Tibial artery (tissue), 4 donors: Measurements from ENCODE around the gene TSPAN32.

Experiments used
- DNase-seq, 2 donors: peaks; one replicate each; pipeline ENCODE4 v3.0.0-alpha.2; 2019
- H3K27ac ChIP-seq, 2 donors: fragments of 200-600 bp; sonication (generic) in 1 of 2; 1 replicate in 1 of 2; 2 replicates in 1 of 2; pipeline ENCODE4 v1.5.1; 2018 to 2019; ENCODE audit warnings: mild to moderate bottlenecking in 1 of 2
- H3K27me3 ChIP-seq, 2 donors: fragments of 200-600 bp; sonication (generic) in 1 of 2; one replicate each; pipeline versions ENCODE4 v1.5.1 to v1.6.0; 2016 to 2019
- H3K36me3 ChIP-seq, 3 donors: fragments of 200-600 bp; sonication (generic) in 2 of 3; one replicate each; pipeline ENCODE4 v1.5.1; 2016 to 2019; ENCODE audit warnings: mild to moderate bottlenecking in 2 of 3
- H3K4me1 ChIP-seq, 4 donors: fragments of 200-600 bp; sonication (generic) in 2 of 4; 1 replicate in 3 of 4; 2 replicates in 1 of 4; pipeline ENCODE4 v1.5.1; 2016 to 2019
- H3K4me3 ChIP-seq, 2 donors: fragments of 200-600 bp; sonication (generic) in 1 of 2; 1 replicate in 1 of 2; 2 replicates in 1 of 2; pipeline ENCODE4 v1.5.1; 2018 to 2019; ENCODE audit warnings: mild to moderate bottlenecking in 2 of 2
- H3K9me3 ChIP-seq, 3 donors: fragments of 200-600 bp; sonication (generic) in 1 of 3; one replicate each; pipeline ENCODE4 v1.5.1; 2016 to 2019
- CTCF ChIP-seq, 2 experiments: fragments of 200-600 bp in 1 of 2; fragments of 450-650 bp in 1 of 2; IDR thresholded peaks; one replicate each; pipeline ENCODE4 v1.5.1; 2017 to 2019; ENCODE audit warnings: antibody characterized with exemption in 2 of 2, mild to moderate bottlenecking in 1 of 2, moderate library complexity in 1 of 2
- intact Hi-C: fragments of 100-400 bp; cut with DNase I; formaldehyde crosslinking; loops from one replicate; pipeline ENCODE4 v1.15.0; 2023; ENCODE audit warnings: low total_unique reads

TSPAN32 gene

GRCh38 chr11:2300936-2301630 is 730 bp upstream of the TSPAN32 start:
- peaks cover 0 to 28% (median 25%) of the 10 kb centered on the region in 4 donors for H3K4me1 ChIP-seq
- H3K4me3 ChIP-seq = peak overlapping the region in 1 of 2 donors; percentile 4
- peaks cover 0 to 19% of the 10 kb centered on the region in 2 donors for H3K27me3 ChIP-seq
- DNase-seq = no peak
- no peak for TF ChIP-seq CTCF (IDR thresholded peaks at IDR 0.05)
- intact Hi-C loops = loop anchor here (10.0 kb wide), 1 partner anchor 594 kb away; no protein-coding TSS in a partner anchor
- no peaks in the 10 kb centered on the region for H3K9me3 ChIP-seq
- H3K27ac ChIP-seq = no peak overlapping the region
- no peaks in the 10 kb centered on the region for H3K36me3 ChIP-seq

- intact Hi-C loops = loop anchor here (2.0 to 10.0 kb wide), 2 partner anchors 122 to 592 kb away; no protein-coding TSS in a partner anchor
- Histone ChIP-seq H3K4me3 (no peak overlapping the region), H3K9me3 (no peaks in the 10 kb centered on the region), H3K27ac (peak overlapping the region in 1 of 2 donors; percentile 14), H3K27me3 (peaks cover 0 to 16% of the 10 kb centered on the region in 2 donors), H3K36me3 (no peaks in the 10 kb centered on the region), H3K4me1 (peaks cover 0 to 40% (median 35%) of the 10 kb centered on the region in 4 donors)
- no peak for DNase-seq
- no peak for TF ChIP-seq CTCF (IDR thresholded peaks at IDR 0.05)
Observed at GRCh38 chr11:2302306-2302895, 588 bp downstream of the TSPAN32 start.

- DNase-seq = no peak
- H3K27ac ChIP-seq = peak overlapping the region; percentile 13 to 14
- intact Hi-C loops = loop anchor here (2.0 to 10.0 kb wide), 2 partner anchors 122 to 592 kb away; no protein-coding TSS in a partner anchor
Observed at GRCh38 chr11:2302896-2303626, 1.2 kb downstream of the TSPAN32 start.

GRCh38 chr11:2303627-2304505 is 2.1 kb downstream of the TSPAN32 start:
- no peak for DNase-seq
- no peak overlapping the region for H3K4me3 ChIP-seq
- H3K9me3 ChIP-seq = no peaks in the 10 kb centered on the region
- H3K27me3 ChIP-seq = peaks cover 0 to 19% of the 10 kb centered on the region in 2 donors
- no peaks in the 10 kb centered on the region for H3K36me3 ChIP-seq
- H3K27ac ChIP-seq = no peak overlapping the region
- peaks cover 0 to 42% (median 36%) of the 10 kb centered on the region in 4 donors for H3K4me1 ChIP-seq
- no peak for TF ChIP-seq CTCF (IDR thresholded peaks at IDR 0.05)
- intact Hi-C loops = loop anchor here (2.0 to 10.0 kb wide), 2 partner anchors 121 to 591 kb away; no protein-coding TSS in a partner anchor

More at GRCh38 chr11:2302896-2303626, 1.2 kb downstream of the TSPAN32 start:
- no peaks in the 10 kb centered on the region for H3K9me3 ChIP-seq
- no peak for TF ChIP-seq CTCF (IDR thresholded peaks at IDR 0.05)
- peaks cover 0 to 42% (median 36%) of the 10 kb centered on the region in 4 donors for H3K4me1 ChIP-seq
- no peak overlapping the region for H3K4me3 ChIP-seq
- H3K36me3 ChIP-seq = no peaks in the 10 kb centered on the region
- peaks cover 0 to 22% of the 10 kb centered on the region in 2 donors for H3K27me3 ChIP-seq
